Neural progenitor cell (in vitro differentiated cells): Measurements from ENCODE around the gene ARL6.

Experiments
- EZH2 ChIP-seq: fragments of 200-600 bp; sonication (generic); IDR thresholded peaks from 2 replicates; pipeline ENCODE4 v1.6.1; 2017; ENCODE audit warnings: antibody characterized with exemption, mild to moderate bottlenecking, moderate library complexity
- EZH2phosphoT487 ChIP-seq: fragments of 200-600 bp; sonication (generic); IDR thresholded peaks from 2 replicates; pipeline ENCODE4 v1.6.1; 2017; ENCODE audit warnings: antibody characterized with exemption
- TF ChIP-seq, protein P1 (sequence below): fragments of 200-600 bp; sonication (generic); IDR thresholded peaks from 2 replicates; pipeline ENCODE4 v1.5.1; 2017; ENCODE audit warnings: antibody characterized with exemption, mild to moderate bottlenecking

DNA sequence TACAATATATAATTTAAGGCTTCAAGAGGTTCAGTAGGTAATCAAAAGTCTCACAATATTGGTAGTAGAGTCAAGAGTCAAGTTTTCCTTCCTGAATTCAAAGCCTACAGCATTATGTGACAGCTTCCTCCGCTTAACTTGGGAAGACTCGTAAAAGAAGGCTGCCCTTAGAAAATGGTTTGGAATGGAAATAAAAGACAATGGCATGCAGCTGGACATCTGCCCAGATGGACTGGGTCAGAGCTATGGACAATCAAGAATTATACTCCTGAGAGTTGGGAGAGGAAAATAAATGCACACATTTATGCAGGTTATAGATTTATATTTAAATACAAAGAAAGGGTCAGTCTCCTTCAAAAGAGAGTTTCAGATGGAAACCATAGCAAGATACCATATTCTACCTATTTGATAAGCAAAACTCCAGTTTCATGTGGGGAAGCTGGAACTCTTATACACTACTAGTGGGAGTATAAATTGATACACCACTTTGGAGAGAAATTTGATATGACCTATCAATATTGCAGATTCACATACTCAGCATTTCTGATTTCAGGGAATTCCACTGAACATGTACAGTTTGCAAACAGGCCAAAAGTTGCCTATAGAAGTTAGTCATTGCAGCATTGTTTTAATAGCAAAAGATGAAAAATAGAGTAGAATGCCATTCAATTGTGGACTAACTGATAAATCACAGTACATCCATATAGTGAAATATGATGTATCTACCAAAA lies 63.3 kb downstream of the ARL6 start:
- TF ChIP-seq, protein P1, sequence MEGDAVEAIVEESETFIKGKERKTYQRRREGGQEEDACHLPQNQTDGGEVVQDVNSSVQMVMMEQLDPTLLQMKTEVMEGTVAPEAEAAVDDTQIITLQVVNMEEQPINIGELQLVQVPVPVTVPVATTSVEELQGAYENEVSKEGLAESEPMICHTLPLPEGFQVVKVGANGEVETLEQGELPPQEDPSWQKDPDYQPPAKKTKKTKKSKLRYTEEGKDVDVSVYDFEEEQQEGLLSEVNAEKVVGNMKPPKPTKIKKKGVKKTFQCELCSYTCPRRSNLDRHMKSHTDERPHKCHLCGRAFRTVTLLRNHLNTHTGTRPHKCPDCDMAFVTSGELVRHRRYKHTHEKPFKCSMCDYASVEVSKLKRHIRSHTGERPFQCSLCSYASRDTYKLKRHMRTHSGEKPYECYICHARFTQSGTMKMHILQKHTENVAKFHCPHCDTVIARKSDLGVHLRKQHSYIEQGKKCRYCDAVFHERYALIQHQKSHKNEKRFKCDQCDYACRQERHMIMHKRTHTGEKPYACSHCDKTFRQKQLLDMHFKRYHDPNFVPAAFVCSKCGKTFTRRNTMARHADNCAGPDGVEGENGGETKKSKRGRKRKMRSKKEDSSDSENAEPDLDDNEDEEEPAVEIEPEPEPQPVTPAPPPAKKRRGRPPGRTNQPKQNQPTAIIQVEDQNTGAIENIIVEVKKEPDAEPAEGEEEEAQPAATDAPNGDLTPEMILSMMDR: no peak
- TF ChIP-seq EZH2 (no peak), EZH2phosphoT487 (no peak)
